ENCODE measurements around the gene INF2.
"Not testable (repeated sequence)": the region's sequence is repeated elsewhere in the genome, so short reads cannot be mapped to it uniquely, and the experiment has no call there.

INF2 gene

DNA sequence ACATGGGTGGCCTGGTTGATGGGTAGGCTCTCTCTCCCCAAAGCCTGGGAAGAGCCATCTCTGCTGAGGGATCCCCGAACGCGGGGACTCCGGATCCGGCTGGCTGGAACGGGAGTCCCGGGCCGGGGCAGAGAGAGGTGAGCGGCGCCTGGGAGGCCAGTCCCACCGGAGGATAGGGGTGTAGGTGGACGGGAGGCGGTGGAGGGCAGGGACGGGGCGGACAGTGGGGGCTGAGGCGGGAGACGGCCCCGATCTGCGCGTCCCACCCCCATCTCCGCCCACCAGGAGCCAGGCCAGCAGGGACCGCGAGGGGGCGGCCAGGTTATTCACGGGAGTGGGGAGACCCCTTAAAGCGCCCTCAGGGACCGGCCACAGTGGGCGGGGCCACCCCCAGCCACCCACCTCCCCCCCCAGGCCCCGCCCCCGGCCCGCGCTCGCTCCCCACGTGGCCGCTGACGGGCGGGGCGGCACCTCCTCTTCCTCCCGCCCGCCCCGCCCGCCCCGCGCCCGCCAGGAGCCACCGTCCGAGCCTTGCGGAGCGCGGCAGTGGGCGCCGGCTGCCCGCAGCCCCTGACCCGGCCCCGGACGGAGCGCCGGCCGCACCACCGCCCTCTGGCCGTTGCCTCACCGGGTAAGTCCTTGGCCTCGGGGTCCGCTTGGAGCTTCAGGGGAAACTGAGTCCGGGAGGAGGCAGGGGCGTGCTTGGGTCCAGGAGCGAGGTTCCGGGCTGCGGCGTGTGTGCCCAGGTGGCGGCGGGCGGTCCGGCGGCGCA is at the start of gene INF2:
Gene INF2, plus strand, starts transcription at position 510 of the 772 bp plus-strand sequence. CDS start 11,748 bp downstream, outside the sequence.
- no peak for DNase-seq

DNA sequence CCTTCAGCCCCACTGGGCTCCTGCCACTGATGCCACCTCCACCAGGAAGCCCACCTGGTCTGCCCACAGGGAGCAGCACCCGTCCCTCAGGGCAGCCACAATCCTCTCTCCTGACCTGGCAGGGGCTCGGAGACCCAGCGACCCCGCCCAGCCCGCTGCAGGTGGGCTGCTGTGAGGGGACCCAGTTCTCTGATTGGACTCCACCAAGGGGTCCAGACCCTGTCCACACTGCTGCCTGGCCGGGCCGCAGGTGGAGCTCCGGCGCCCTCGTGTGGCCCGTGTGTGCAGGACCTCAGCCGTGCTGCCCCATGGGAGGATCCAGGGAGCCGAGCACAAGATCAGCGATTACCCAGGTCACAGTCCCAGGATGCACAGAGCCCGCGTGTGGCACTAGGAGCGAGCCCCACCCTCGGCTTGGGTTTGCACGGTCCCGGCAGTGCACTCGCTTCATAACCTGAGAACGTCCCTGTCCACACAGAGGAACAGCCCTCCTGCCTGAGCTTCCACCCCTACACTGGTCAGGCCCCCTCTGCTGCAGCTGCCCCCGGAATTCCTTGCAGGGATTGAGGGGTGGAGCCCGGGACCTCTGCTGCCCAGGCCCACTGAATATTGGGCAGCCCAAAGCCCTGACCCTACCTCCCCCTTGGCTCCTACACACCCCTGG is 49.4 kb upstream of the INF2 start:
- DNase-seq = no peak

DNA sequence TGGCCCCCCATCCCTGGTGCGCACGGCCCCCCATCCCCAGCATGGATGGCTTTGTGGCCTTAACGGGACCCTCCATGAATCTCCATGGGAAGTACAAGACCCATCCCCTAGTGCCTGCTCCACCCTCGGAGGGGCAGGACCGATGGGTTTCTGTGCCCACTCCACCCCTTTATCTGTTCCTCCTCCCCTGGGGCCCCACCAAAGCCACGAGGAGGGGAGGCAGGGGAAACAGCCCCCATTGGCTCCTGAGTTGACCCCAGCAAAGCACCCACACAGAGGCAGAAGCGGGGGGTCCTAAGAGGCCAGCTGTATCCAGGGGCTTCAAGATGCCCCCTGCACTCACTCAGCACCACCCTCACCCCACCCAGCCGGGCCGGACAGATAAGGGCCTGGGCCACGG is 48.7 kb upstream of the INF2 start:
- no peak for DNase-seq

GRCh38 chr14:104641753-104642539 is 47.5 kb upstream of the INF2 start:
- DNase-seq = no peak

DNA sequence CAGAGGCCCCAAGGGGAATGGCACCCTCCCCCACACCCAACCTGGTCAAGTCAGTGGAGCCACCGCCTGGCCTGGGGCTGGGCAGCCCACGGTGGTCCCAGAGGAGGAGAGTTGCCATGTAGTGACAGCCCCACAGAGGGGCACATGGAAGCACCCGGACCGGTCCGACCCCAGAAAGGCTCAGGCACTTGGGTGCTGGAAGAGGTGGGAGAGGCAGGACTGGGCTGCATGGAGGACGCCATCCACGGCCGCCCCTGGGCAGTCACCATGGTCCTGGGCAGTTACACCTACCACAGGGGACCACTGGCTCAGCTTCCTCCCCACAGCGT is 46.9 kb upstream of the INF2 start:
- DNase-seq = no peak

- DNase-seq = no peak
These were observed 46.1 kb upstream of the INF2 start for GRCh38 chr14:104643306-104643705.

- DNase-seq = no peak
These were observed 45.3 kb upstream of the INF2 start for GRCh38 chr14:104644091-104644635.

- no peak for DNase-seq
These were observed 44.6 kb upstream of the INF2 start for GRCh38 chr14:104644656-104645378.

DNA sequence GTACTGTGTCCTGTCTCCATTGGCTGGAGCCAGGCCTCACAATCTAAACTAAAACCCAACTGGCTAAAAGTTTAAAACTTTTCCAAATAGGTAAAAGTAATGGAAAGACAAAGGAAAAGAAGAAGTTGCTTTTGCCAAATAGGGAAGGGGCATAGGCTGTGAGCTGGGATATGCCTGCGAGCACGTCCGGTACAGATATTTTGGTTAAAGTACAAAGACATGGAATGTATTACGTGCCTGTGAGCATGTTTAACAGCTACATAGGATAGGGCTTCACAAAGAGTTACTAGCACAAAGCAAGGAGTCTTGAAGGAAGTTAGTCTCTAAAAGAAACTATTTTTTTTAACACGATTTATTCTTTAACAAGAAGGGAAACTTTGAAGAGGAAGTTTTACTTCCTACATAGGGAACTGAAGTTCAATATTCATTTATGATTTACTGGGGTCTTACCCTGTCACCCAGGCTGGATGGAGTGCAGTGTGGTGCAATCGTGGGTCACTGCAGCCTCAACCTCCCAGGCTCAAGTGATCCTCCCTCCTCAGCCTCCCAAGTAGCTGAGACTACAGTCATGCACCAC is 41.9 kb upstream of the INF2 start:
- DNase-seq = no peak

DNA sequence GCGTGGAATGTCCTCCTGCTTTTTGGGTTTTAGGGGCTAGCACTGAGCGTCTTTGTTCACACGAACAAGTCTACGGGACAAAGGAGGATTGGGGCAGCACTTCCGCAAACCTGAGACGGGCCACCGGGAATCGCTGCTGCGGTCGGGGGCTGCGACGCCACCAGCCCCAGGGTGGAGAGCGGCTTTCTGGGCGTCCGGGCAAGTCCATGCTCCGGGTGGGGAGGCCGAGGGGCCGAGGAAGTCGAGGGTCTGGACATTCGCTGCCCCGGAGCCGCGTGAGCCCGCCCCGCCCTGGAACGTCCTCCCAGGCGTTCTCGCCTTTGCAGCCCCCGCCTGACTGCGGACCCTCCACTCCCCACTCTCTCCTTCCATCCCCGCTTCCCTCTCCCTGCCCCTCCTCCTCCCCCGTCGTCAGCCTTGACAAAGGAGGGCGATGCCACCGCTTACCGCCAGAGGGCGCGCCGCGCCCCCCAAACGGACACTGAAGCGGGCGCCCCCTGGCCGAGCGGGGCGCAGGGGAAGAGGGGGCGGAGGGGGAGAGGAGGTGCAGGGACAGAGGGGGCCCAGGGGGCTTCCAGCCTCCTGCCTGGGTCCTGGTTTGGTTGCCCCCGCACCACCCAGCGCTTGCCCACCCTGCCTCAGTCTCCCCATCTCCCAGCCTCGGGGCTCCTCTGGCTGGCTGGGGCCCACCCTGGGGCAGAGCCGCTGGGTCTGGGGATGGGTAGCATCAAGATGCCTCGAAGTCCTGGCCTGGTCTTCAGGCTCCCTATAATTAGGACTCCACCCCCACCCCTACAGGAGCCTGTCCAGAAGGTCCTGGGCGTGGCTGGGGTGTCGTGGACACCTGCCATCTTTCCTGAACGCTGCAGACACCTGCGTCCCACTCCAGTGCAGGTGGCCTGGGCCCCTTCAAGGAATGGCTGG is 39.1 kb upstream of the INF2 start:
- no peak for DNase-seq

DNA sequence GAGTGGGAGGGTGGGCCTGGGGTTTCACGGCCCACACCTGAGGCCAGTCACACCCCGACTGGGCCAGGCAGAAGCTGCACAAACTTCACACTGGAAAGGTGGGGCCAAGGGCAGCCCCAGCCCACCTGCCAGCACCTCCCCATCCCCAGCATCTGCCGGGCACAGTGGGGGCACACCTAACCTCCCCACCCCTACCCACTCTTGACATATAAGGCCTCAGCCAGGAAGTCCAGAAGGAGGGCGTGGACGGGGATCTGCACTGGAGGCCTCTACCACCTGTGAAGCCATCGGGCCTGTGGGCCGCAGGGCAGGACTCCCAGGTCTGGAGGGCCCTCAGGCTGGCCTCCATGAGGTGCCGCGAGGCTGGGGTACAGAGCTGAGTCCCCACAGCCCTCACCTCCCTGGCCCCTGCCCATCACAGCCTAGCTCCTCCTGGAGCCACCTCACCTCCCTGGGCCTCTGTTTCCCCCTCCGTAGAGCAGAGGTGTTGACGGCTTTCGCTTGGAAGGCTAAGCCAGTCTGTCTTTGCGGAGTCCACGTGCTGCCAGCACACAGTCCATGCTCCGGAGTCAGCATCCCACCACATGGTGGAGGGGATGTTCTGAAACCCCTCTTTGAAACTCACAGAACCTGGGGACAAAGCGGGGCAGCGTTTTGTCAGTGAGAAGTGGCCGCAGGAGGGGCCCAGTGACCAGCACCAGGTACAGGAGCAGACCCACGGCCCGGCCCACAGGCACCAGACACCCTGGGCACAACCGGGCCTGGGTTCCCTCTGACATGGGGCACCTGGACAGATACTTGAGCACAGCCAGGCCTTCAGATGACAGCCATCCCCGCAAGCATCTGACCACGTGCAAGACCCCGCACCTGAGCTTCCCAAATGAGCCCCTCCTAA is 38.2 kb upstream of the INF2 start:
- DNase-seq = no peak

DNA sequence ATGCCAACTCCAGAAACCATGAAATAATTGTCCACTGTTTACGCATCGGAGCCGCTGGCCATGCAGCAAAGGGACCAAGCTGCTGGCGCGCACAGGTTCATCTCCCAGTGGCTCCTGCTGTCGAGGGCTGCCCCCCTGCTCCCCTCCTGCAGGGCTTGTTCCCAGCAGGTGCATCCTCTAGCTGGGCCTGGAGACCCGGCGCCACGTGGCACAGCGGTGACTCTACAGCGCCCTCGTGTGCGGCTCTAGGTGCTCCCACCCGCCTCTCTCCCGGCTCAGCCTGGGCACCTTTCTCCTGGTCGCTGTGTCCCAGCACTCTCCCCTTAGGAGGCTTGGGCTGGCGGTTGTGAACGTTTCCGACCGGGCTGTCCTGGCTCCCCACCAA is 37.5 kb upstream of the INF2 start:
- no peak for DNase-seq

DNA sequence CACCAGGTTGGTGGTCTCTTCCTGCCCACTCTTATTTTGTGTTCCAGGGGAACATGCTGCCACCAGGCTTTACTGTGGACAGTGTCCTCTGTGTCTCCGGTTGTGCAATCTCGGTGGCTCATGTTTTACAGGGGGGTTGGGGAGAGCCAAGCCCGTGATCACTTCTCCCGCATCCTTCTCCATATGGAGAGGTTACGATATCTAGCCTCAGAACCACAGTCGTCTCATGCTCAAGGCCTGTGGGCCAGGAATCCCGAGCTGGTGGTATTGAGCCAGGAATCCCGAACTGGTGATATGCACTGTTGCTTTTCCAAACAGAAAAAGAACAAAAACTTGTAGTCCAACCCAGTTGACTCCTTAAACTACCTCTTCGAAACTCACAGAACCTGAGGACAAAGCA is 37.0 kb upstream of the INF2 start:
- DNase-seq = no peak

DNA sequence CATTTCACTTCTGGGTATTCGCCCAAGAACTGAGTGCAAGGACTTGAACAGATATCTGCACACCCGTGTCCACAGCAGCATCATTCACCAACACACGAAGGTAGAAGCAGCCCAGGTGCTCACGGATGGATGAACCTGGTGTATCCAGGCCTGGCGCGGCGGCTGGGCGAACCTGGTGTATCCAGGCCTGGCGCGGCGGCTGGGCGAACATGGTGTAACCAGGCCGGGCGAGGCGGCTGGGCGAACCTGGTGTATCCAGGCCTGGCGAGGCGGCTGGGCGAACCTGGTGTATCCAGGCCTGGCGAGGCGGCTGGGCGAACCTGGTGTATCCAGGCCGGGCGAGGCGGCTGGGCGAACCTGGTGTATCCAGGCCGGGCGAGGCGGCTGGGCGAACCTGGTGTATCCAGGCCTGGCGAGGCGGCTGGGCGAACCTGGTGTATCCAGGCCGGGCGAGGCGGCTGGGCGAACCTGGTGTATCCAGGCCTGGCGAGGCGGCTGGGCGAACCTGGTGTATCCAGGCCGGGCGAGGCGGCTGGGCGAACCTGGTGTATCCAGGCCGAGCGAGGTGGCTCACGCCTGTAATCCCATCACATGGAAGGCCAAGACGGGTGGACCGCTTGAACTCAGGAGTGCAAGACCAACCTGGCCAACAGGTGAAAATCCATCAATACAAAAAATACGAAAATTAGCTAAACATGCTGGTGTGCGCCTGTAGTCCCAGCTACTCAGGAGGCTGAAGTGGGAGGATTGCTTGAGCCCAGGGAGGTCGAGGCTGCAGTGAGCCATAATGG is 36.1 kb upstream of the INF2 start:
- not testable (repeated sequence) for DNase-seq

DNA sequence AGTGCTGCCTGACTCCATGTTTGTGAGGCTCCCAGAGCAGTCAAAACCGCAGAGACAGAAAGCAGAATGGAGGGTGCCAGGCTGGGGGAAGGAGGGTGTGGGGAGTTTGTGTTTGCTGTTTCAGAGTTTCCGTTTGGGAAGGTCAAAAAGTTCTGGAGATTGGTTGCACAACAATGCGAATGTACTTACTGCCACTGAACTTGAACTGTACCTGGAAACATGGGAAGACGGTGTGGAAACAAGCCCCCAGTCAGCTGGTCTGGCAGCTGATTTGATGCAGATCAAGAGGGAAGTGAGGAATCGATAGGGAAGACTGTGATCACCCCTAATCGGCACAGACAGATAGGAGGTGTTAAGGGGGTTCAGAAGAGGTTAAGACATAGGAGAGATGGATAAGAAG is 35.3 kb upstream of the INF2 start:
- DNase-seq = no peak

DNA sequence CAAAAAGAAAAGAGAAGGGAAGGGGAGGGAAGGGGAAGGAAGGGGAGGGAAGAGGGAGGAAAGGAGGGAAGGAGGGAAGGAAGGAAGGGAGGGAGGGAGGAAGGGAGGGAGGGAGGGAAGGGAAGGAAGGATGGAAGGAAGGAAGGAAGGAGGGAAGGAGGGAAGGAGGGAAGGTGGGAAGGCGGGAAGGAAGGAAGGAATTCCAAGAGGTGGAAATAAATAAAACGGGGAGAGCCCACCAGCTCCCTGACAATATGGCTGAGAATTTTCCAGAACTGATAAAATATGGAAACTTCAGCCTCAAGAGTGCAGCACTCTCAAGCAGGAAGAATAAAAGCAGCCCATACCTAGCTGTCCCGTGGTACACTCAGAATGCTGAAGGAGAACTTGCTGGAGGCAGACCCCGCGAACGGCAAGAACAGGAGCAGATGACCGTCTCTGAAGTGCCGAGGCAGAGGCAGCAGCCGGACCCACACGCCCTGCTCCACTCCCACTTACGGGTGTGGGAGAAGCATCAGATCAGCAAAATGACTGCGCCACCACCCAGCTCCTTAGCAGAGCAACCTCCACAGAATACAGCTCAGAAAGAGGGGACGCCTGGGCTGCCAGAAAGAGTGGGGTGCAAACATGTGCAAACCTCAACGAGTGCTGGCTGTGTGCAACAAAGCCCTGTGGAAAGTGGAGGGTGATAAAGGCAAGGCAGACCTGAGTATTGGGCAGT is 34.1 kb upstream of the INF2 start:
- DNase-seq = no peak

DNA sequence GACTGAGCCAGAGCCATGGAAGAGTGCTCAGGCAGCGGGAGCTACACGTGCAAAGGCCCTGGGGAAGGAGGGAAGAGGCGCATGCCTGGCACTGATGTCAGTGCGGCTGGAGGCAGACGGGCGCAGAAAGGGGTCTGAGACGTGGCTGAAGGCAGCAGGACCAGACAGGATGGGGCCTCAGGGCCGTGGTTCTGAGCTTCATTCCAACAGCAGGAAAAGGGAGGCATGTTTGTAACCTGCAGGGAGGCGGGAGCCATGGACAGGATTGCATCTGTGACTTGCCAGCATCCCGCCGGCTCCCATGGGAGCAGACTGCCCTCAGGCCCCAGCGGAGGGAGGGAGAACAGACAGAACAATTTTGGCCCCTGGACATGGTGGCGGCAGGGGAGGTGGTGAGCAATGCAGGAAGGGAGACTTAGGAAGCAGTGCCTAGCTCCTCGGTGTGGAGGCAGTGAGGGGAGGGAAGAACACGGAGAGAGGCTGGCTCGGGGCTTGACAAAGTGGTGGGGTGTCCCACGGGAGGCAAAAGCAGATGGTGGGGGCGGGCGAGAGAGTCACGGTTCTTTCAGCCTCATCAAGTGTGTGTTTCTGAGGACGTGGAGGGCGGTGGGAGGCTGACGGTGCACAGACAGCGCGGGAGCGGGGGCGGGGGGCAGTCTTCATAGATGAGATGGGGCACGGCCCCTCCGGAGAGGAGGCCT is 33.3 kb upstream of the INF2 start:
- no peak for DNase-seq

- no peak for DNase-seq
These were observed 32.3 kb upstream of the INF2 start for GRCh38 chr14:104657101-104657524.

All from NCI-H2029 treated with DMSO at 0.1 percent for 48 hours (cell line).